Endothelial cell (in vitro differentiated cells): ENCODE measurements around the gene TRIM2. TPM values are rescaled to one million over a fixed set of nuclear protein-coding genes. Genes with fewer than 3 reads are reported as not detected.

ENCODE experiments used
- DNase-seq: peaks from one replicate; pipeline ENCODE4 v3.0.0; 2021; ENCODE audit warnings: low spot score
- H3K27ac Mint-ChIP-seq: one replicate; pipeline ENCODE4 v1.8.0; 2021; ENCODE audit warnings: mixed read lengths, inconsistent platforms; ENCODE audit not compliant: unreplicated experiment
- H3K27me3 Mint-ChIP-seq: one replicate; pipeline ENCODE4 v1.8.0; 2021; ENCODE audit warnings: mild to moderate bottlenecking, moderate library complexity, mixed read lengths, inconsistent platforms; ENCODE audit not compliant: unreplicated experiment
- H3K36me3 Mint-ChIP-seq: one replicate; pipeline ENCODE4 v1.8.0; 2021; ENCODE audit warnings: mild to moderate bottlenecking, low read depth, mixed read lengths, inconsistent platforms; ENCODE audit not compliant: unreplicated experiment
- H3K4me1 Mint-ChIP-seq: one replicate; pipeline ENCODE4 v1.8.0; 2021; ENCODE audit warnings: mild to moderate bottlenecking, mixed read lengths, inconsistent platforms; ENCODE audit not compliant: unreplicated experiment
- H3K4me3 Mint-ChIP-seq: one replicate; pipeline ENCODE4 v1.8.0; 2021; ENCODE audit warnings: mild to moderate bottlenecking, mixed read lengths, inconsistent platforms; ENCODE audit not compliant: unreplicated experiment
- H3K9me3 Mint-ChIP-seq: one replicate; pipeline ENCODE4 v1.8.0; 2021; ENCODE audit warnings: mixed read lengths, inconsistent platforms; ENCODE audit not compliant: unreplicated experiment
- CTCF ChIP-seq: fragments of 200-600 bp; sonication (generic); IDR thresholded peaks from one replicate; pipeline ENCODE4 v1.5.0; 2021; ENCODE audit warnings: antibody characterized with exemption; ENCODE audit not compliant: unreplicated experiment
- total RNA-seq: library from RNA; stranded (reverse); fragmentation: NEBNext Ultra II Directional; extraction: Animal tissue kit (Norgen Biotek cat#: 25700); gene quantifications from one replicate; pipeline ENCODE4 v1.2.1, GENCODE V29; 2021; ENCODE audit not compliant: unreplicated experiment

TRIM2 gene
- total RNA-seq, 1 donor from 2014 or later: 15.4 TPM

- DNase-seq: no peak
- peaks cover 9% of the 10 kb centered on the region for H3K36me3 Mint-ChIP-seq
- H3K4me3 Mint-ChIP-seq: no peak overlapping the region
- H3K27ac Mint-ChIP-seq: no peak overlapping the region
- no peaks in the 10 kb centered on the region for H3K4me1 Mint-ChIP-seq
- TF ChIP-seq CTCF: no peak
- H3K27me3 Mint-ChIP-seq: no peaks in the 10 kb centered on the region
- H3K9me3 Mint-ChIP-seq: no peaks in the 10 kb centered on the region
These were observed 167.5 kb downstream of the TRIM2 start for GRCh38 chr4:153371701-153372234.

GRCh38 chr4:153372967-153373562 lies 168.8 kb downstream of the TRIM2 start:
- no peaks in the 10 kb centered on the region for H3K9me3 Mint-ChIP-seq
- peaks cover 9% of the 10 kb centered on the region for H3K36me3 Mint-ChIP-seq
- no peaks in the 10 kb centered on the region for H3K27me3 Mint-ChIP-seq
- DNase-seq: no peak
- no peak overlapping the region for H3K27ac Mint-ChIP-seq
- no peaks in the 10 kb centered on the region for H3K4me1 Mint-ChIP-seq
- no peak for TF ChIP-seq CTCF
- H3K4me3 Mint-ChIP-seq: no peak overlapping the region

GRCh38 chr4:153374442-153374841 lies 170.2 kb downstream of the TRIM2 start:
- H3K27me3 Mint-ChIP-seq: no peaks in the 10 kb centered on the region
- no peak overlapping the region for H3K27ac Mint-ChIP-seq
- H3K4me3 Mint-ChIP-seq: no peak overlapping the region
- TF ChIP-seq CTCF: no peak
- peaks cover 9% of the 10 kb centered on the region for H3K36me3 Mint-ChIP-seq
- no peak for DNase-seq
- no peaks in the 10 kb centered on the region for H3K9me3 Mint-ChIP-seq
- H3K4me1 Mint-ChIP-seq: no peaks in the 10 kb centered on the region

GRCh38 chr4:153375303-153375702 lies 171.1 kb downstream of the TRIM2 start:
- Mint-ChIP-seq H3K27me3 (no peaks in the 10 kb centered on the region), H3K36me3 (peaks cover 9% of the 10 kb centered on the region), H3K27ac (no peak overlapping the region), H3K9me3 (no peaks in the 10 kb centered on the region), H3K4me1 (no peaks in the 10 kb centered on the region), H3K4me3 (no peak overlapping the region)
- no peak for TF ChIP-seq CTCF
- DNase-seq: no peak

GRCh38 chr4:153383131-153383530 lies 178.9 kb downstream of the TRIM2 start:
- no peak overlapping the region for H3K27ac Mint-ChIP-seq
- H3K36me3 Mint-ChIP-seq: no peaks in the 10 kb centered on the region
- H3K4me3 Mint-ChIP-seq: no peak overlapping the region
- no peaks in the 10 kb centered on the region for H3K27me3 Mint-ChIP-seq
- no peak for DNase-seq
- TF ChIP-seq CTCF: no peak
- peaks cover 5% of the 10 kb centered on the region for H3K4me1 Mint-ChIP-seq
- no peaks in the 10 kb centered on the region for H3K9me3 Mint-ChIP-seq
